GM19351 (cell line): Measurements from ENCODE around the gene RAB34.

Experiments
- ATAC-seq: cut with Tn5 transposase; IDR thresholded peaks from one replicate; pipeline ENCODE4 v1.9.1; 2021; ENCODE audit warnings: mild to moderate bottlenecking, moderate library complexity; ENCODE audit not compliant: unreplicated experiment

RAB34 gene

DNA sequence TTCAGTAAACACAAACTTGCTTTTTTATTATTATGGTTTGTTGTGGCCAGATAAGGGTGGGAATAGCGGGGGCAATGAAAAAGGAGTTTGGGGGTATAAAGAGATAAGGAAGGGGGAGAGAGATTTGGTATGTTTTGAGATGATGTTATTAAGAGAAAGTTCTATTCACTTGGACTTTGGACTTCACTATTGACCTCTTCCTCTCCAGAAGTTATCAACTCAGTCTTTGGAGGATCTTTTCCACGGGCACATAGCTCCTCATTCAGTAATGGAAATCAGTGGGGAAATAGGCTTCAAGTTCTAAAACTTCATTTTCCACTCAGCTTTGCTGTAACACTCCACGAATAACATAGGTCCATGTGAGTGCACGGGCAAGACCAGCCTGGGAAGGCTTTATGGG is 29.2 kb downstream of the RAB34 start:
- no peak for ATAC-seq

DNA sequence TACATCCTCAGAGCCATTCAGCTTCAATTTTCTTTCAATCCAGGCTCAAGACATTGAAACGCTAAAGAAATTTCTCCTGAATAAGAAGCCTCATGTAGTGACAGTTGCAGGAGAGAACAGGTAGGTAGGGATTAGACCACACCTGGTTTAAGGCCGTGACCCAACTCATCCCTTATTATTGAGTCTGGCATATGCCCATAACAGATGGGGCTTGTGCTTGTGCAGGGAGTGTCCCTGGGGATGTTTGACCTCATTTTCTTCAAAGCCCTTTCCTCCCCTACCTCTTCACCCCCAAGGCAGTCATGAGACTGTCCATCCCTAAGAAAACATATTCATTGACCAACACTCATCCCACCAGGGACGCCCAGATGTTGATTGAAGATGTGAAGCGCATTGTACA is 31.4 kb downstream of the RAB34 start:
- no peak for ATAC-seq

DNA sequence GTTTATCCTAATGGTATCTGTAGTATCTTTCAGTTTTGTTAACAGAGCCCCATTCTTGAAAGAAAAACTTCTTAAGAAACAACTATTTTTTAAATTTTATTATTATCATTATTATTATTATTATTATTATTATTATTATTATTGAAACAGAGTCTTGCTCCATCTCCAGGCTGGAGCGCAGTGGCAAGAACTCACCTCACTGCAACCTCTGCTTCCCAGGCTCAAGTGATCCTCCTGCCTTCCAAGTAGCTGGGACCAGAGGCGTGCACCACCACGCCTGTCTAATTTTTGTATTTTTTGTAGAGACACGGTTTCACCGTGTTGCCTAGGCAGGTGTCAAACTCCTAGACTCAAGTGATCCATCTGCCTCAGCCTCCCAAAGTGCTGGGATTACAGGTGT is 32.3 kb downstream of the RAB34 start:
- no peak for ATAC-seq

DNA sequence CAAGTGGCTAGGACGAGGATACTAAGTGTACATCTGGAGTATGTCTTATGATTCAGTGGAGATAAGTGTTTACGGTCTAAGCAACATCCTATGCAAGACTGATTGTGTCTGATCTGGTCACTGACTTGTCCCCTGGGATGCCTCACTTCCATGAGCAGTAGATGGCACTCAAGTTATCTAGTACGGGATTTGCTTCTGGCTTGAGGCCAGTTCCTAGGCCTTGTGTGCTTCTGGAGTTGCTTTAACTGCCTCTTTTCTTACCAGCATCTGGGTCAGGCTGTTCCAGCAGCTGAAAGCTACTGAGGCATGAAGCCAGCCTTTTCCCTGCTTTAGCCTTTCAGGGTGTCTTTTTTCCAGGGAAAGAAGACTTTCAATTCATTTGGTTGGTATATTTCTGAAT is 32.7 kb downstream of the RAB34 start:
- ATAC-seq: no peak

DNA sequence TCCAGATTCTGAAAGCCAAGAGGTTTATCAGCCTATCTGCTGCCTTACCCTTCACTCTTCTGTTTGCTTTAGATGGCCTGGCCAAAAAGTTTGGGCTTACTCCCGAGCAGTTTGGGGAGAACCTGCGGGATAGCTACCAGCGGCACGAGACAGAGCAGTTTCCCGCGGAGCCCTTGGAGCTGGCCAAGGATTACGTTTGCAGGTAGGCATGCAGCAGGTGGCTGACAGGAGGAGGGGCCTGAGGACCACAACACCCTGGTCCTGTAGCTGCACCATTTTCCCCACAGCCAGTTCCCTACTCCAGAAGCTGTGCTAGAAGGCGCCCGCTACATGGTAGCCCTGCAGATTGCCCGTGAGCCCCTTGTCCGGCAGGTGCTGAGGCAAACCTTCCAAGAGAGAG is 35.0 kb downstream of the RAB34 start:
- ATAC-seq: no peak

DNA sequence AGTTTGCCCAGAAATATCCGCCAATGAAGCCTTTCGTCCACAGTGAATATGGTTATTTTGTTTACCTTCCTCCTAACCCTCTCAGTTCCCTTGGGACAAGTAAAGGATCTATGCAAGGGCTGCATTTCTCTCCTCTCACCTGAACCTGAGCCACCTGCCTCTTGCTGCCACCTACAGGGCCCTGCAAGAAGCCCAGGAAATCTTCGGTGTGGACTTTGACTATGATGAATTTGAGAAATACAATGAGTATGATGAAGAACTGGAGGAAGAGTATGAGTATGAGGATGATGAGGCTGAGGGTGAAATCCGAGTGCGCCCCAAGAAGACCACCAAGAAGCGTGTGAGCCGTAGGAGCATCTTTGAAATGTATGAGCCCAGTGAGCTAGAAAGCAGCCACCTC is 41.7 kb downstream of the RAB34 start:
- ATAC-seq: no peak

DNA sequence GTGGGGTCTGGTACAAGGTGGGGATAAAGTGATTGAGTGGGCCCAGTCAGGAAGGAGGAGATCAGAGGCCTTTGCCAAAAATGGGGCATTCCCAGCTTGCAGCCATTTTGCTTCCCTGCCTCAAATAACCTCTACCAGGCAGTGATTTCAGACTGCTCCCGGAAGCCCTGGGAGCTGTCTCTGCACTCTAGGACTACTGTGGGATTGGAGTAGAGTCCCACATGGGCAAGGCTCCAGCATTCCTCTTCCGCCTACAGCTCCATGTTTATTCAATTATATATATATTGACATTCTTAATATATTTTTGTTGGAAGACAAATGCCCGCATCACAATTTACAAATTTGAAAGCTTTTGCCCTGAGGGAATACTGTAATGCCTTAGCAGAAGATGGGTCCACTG is 42.2 kb downstream of the RAB34 start:
- ATAC-seq: no peak

DNA sequence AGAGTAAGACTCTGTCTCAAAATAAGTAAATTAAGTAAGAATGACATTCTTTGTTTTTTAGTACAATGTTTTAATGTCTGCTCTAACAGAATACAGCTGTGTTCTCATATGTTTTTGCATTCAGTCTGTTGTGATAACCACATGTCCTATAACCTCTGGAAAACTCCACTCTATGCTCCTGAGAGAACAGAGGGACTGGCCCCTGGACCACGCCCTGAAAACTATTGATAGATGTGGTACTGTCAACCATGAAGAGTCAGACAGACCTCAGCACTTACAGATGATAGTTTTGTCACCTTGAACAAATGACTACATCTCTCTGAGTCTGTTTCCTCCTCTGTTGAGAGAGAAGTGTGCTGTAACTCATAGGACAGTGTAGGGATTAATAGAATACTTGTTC is 47.8 kb downstream of the RAB34 start:
- ATAC-seq: no peak

DNA sequence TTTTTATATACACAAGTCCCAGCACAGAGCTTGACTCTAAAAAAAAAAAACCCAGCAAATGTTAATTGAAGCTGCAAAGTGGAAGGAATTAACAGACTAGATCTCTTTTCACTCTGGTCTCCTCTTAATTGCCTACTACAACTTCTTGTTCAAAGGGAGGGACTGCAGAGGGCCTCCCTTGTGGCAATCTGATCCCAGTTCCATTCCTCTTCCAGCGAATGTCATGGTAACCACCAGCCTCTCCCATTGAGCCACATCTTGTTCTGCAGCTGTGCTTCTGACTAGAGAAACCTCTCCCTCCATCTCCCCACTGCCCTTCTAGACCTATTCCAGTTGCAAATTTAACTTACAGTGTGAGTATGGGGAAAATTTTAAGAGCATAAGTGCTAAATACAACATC is 49.8 kb downstream of the RAB34 start:
- ATAC-seq: no peak

DNA sequence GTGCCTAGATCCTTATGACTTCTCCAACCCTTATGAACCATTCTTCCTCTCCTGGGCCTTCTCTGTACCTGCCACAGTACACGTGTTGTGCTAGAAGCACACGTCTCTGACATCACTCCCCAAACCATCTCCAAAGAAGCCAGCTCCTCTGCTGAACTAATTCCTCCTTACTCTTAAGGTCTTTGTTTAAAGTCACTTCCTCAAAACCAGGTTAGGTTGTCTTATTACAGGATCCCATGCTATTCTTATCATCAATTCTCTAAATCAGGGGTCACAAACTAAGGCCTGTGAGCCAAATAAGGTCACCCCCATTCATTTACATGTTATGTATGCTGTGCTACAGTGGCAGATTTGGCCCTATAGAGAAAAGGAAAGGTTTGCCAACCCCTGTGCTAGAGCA is 51.7 kb downstream of the RAB34 start:
- no peak for ATAC-seq
